GM12864 (cell line): ENCODE results near the gene HERC6.

Source experiments
- DNase-seq: peaks from one replicate; pipeline ENCODE4 v3.0.0-alpha.2; 2011; ENCODE audit warnings: low read depth
- H3K4me3 ChIP-seq: 2 replicates; pipeline ENCODE4 v1.5.1; 2011; ENCODE audit warnings: mild to moderate bottlenecking, low read depth, low read length, control low read depth
- CTCF ChIP-seq: IDR thresholded peaks from 2 replicates; pipeline ENCODE4 v1.5.1; 2011; ENCODE audit warnings: low read depth, mild to moderate bottlenecking, moderate library complexity, low read length, control low read depth, inconsistent platforms; ENCODE audit errors: missing control alignments

The HERC6 gene

GRCh38 chr4:88439161-88439760, 60.6 kb downstream of the HERC6 start:
- no peak for DNase-seq
- H3K4me3 ChIP-seq: no peak overlapping the region
- no peak for TF ChIP-seq CTCF

DNA sequence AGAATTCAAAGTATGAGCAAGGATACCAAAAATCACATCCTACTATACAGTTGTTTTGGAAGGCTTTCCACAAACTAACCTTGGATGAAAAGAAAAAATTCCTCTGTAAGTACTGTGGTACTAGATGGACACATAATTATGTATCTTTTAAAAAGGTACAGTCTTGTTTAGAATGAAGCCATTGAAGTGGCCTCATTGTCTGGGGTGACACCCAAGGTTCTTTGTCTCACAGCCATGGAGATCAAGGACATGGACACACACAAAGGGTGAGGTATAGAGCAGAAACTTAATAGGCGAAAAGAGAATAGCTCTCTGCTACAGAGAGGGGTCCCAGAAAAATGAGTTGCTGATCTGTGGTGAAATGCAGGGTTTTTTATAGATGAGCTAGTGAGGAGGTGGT, 61.5 kb downstream of the HERC6 start:
- no peak for TF ChIP-seq CTCF
- no peak overlapping the region for H3K4me3 ChIP-seq
- no peak for DNase-seq

DNA sequence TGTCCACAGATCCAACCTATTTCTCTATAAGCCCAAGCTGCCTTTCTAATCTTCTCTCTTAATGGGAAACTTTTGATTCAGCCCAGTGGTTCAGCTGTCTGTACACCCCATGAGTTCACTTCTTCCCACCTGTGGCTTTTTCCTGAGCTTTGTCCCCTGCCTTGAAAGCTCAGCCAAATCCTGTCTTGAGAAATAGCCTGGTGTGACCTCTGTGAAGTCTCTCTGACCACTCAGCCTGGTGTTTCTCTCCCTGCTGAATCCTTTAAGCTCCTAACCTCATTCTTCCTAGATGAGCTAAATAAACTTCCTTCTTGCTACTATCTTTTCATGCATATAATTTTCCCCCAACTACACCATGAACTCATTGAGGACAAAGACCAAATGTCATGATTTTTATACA, 63.0 kb downstream of the HERC6 start:
- H3K4me3 ChIP-seq: no peak overlapping the region
- TF ChIP-seq CTCF: no peak
- no peak for DNase-seq

DNA sequence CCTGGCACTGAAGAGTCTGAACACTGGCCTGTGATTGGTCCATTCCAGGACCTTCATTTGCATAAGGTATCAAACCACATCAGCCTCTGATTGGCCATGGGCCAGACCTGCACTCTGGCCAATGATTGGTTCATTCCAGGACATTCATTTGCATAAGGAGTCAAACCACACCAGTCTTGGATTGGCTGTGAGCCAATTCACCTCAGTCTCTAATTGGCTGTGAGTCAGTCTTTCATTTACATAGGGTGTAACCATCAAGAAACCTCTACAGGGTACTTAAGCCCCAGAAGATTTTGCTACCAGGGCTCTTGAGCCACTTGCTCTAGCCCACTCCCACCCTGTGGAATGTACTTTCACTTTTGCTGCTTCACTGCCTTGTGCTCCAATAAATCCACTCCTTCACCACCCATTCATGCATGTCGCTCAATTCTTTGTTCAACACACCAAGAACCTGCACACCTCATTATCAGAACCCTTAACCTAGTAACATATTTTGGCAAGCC, 64.1 kb downstream of the HERC6 start:
- no peak for TF ChIP-seq CTCF
- no peak for DNase-seq
- H3K4me3 ChIP-seq: no peak overlapping the region

DNA sequence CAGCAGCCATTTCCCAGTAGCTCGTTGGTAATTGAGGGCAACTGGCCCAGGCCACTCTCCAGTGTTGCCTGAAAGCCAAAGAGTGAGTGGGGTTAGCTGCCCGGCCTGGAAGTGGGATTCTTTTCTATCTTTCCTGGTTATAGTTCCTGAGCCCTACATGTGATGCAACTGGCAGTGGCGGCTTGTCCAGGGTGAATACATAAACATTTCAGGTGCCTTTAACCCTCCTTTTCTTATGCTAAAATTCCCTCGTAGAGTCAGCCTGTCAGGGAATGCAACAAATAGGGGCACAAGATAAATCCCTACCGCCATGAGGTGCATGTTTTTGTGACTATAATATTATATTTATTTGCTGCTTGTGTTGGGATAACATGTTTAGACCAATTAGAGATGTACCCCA, 64.8 kb downstream of the HERC6 start:
- TF ChIP-seq CTCF: no peak
- H3K4me3 ChIP-seq: no peak overlapping the region
- no peak for DNase-seq

DNA sequence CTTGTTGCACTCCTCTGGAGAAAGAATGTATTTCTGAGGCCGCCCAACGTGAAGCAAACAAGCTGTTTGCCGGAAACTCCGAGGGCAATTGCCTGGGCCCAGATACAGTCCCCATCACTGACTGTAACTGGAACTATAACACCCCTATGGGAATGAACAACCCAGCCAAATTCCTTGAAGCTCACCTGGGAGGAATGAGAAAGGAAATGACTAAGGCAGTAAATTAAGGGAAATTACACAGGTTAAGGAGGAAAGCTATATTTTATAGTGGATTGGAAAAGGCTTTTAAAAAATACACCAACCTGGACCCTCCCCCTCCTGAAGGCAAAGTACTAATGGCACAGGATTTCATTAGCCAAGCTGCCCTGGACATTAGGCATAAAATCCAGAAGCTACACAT, 66.6 kb downstream of the HERC6 start:
- no peak for TF ChIP-seq CTCF
- no peak overlapping the region for H3K4me3 ChIP-seq
- no peak for DNase-seq

DNA sequence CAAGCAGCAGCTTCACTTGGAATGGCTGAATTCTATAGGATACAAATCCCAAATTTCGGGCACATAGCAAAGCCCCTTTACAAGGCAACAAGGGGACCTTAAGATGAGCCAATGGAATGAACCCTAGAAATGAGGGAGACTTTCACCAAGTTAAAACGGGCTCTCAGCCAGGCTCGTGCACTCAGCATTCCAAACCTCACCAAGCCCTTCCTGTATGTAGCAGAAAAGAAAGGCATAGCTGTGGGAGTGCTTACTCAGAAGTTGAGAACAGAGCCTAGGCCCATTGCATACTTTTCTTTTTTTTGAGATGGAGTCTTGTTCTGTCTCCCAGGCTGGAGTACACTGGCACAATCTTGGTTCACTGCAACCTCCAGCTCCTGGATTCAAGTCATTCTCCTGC, 67.5 kb downstream of the HERC6 start:
- DNase-seq: no peak
- no peak for TF ChIP-seq CTCF
- no peak overlapping the region for H3K4me3 ChIP-seq
